ENCODE results near the gene OR4D1. TPM values are rescaled to one million over a fixed set of nuclear protein-coding genes. Genes with fewer than 3 reads are reported as not detected.

The OR4D1 gene
- total and polyA plus RNA-seq, 2 of the 8 experiments (the other 6 are each of a cell fraction or from before 2014, with no cell fraction given), result 0.32 to 0.39 TPM

DNA sequence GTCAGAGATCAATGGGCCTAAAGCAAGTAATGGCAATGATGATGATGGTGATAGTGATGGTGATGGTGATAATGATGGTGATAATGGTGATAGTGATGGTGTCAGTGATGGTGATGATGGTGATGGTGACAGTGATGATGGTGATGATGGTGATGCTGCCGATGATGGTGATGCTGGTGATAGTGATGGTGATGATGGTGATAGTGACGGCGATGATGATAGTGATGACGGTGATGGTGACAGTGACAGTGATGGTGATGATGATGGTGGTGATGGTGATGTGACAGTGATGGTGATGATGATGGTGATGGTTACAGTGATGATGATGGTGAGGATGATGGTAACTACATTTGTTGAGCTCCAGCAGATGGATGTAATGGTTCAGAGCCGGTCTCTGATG, 30.8 kb upstream of the OR4D1 start (continued):
- TF ChIP-seq TAF7 (optimal IDR thresholded peaks at IDR 0.05; ENCODE audit: borderline replicate concordance, low read depth, low read length) (no peak), KDM5A (IDR thresholded peaks at IDR 0.05; ENCODE audit: low read length) (no peak), YY1 (IDR thresholded peaks at IDR 0.05; ENCODE audit: low read depth, low read length) (no peak)

Measured in H1 (cell line).